Measurements from ENCODE around the gene SLC2A10.

The SLC2A10 gene

GRCh38 chr20:46771195-46771588 lies 61.7 kb downstream of the SLC2A10 start:
- no peak for FAIRE-seq

- no peak for FAIRE-seq
Measured at GRCh38 chr20:46772901-46773300, 63.5 kb downstream of the SLC2A10 start.

- no peak for FAIRE-seq
Measured at GRCh38 chr20:46773680-46774079, 64.2 kb downstream of the SLC2A10 start.

GRCh38 chr20:46774236-46774635 lies 64.8 kb downstream of the SLC2A10 start:
- FAIRE-seq = no peak

GRCh38 chr20:46774943-46775560 lies 65.6 kb downstream of the SLC2A10 start:
- no peak for FAIRE-seq

- no peak for FAIRE-seq
Measured at GRCh38 chr20:46775806-46776205, 66.4 kb downstream of the SLC2A10 start.

GRCh38 chr20:46777331-46777730 lies 67.9 kb downstream of the SLC2A10 start:
- no peak for FAIRE-seq

GRCh38 chr20:46779831-46780230 lies 70.4 kb downstream of the SLC2A10 start:
- FAIRE-seq = no peak

- no peak for FAIRE-seq
Measured at GRCh38 chr20:46784436-46785127, 75.1 kb downstream of the SLC2A10 start.
